T47D (cell line): ENCODE measurements around the gene GCN1.

Experiments
- DNase-seq, 2 experiments: peaks; one replicate each; pipeline versions ENCODE4 v3.0.0 to v3.0.0-alpha.2; 2011 to 2012; ENCODE audit warnings: low read depth in 1 of 2, low spot score in 1 of 2
- JUND ChIP-seq: IDR thresholded peaks from 2 replicates; pipeline ENCODE4 v1.6.1; 2012; ENCODE audit warnings: low read depth
- in situ Hi-C: cut with HindIII; loops from 2 replicates; pipeline ENCODE4 v1.10.0; 2016; ENCODE audit warnings: low sequenced_read_pairs, low pct_unique_long_range_greater_than_20kb

Gene GCN1

DNA sequence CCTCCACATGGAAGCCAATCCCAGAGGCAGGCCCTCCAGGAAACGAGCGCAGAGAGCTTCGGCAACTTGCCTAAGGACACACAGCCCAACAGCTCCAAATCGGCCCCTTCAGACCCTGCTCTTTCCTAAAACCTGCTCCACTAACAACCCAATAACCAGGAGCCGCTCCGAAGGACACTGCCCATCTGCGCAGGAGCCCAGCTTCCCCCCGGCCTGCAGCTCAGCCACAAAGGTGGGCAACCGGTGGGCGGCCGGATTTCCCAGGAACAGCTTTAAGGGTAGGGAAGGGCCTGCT, 91.5 kb downstream of the GCN1 start:
- no peak for TF ChIP-seq JUND
- DNase-seq, result no peak
- in situ Hi-C loops, result no loop called here

DNA sequence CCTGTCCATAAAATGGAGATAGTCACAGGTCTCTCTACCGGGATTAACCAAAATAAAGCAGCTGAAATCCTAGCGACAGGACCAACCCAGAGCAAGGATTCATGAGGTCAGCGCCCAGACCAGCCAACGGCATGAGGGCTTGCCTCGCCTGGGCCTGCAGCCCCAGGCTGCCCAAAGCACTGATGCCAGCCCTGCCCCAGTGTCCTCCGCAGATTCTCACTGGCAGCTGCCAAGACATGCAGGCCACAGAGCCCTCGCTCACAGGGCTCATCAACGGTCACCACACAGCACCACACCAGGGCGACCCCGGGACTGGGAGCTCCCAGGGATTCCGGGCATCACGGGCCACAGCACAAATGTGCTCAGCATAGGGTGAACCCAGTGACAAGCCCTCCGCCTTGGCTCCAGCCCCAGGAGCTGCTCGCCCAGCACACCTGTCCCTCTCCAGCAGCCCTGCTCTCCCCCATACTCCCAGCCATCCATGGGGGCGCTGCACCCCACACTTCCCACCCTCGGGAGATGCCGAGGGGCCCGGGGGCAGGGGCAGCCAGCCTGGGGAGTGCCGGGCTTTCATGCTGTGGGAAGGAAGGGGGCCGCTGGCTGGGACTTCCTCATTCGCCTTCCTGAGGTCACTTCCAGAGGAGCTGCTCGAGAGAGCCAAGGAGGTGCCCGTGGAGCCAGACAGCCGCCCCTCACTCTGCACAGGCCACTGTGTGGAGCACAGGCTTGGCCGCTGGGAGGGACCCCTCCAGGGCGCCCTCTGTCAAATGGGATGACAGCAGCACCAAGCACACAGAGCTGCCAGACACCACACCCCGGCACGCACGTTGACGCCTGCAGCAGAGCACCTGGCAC, 92.1 kb downstream of the GCN1 start:
- no peak for TF ChIP-seq JUND
- no peak for DNase-seq
- in situ Hi-C loops, result no loop called here

DNA sequence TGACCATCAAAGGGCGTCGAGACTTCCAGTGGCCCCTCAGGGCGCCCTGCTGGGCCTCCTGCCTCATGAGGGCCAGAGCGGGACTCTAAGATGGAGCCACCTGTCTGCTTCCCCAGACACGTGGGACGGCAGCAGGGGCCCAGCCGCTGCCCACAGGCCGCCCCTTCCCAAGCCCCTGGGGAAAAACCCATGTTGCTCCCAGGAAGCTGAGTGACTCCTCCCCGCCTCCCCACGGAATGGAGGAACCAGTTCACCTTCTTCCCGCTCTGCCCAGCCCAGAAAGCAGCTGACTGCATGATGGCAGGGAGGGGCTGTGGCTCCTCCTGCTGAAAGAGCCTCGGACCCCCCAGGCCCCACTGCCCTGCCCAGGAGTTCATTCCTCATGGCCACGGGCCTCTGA, 92.9 kb downstream of the GCN1 start:
- no peak for TF ChIP-seq JUND
- peak in 1 of 2 experiments; percentile 71 for DNase-seq

DNA sequence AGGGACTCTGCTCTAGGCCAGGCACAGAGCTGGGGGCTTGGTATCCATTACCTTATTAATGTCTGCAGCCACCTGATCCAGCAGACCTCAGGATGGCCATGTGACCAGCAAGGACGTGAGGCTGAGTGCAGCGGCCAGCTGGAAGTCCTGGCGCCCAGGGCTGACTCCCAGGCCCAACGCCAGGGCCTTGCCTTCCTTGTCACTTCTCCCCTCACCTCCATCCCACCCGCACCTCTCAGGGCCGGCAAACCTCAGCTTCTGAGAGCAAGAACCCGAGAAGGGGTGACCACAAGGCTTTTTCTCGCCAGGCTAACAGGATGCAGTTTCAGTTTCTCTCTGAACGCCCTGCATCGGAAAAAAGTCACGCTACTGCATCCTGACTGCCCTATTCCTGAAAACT, 93.3 kb downstream of the GCN1 start:
- no peak for DNase-seq

More for the DNA sequence above, 92.9 kb downstream of the GCN1 start:
- in situ Hi-C loops, result no loop called here

DNA sequence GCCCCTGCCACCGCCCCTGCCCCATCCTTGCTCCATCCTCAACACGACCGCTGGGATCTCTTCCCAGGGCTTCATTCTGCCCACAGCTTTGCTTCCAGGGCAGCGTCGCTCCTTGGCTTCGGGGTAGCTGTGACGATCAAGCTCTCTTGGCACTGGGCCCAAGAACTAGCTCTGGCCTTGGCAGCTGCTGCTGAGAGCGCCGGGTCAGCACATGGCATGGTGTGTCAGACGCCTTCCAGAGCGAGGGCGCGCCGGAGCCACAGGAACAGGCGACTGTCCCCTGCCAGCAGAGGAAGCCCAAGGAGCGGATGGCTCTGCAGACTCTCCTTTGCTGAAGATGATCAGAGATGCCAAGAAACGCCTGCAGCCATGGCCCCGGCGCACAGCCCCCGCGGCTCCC, 93.9 kb downstream of the GCN1 start:
- DNase-seq, result no peak
- TF ChIP-seq JUND, result no peak
- in situ Hi-C loops, result no loop called here

More for the DNA sequence above, 93.3 kb downstream of the GCN1 start:
- in situ Hi-C loops, result no loop called here
- TF ChIP-seq JUND, result no peak

DNA sequence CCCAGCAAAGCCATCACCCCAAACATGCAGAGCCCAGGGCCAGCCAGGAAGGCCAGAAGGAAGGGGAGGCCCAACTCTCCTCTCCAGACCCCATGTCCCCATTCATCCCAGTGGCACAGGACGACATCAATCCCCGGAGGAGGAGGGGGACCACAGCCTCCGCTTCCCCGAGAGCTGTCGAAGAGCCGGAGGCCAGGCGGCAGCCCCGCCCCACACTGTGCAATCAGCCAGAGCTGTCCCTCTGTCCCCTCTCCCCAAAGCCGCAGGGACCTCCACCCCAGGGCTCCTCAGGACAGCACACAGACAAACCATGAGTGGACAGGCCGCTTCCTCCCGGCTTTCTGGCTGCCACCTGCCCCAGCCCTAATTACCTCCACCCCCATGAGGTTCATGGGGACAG, 94.8 kb downstream of the GCN1 start:
- TF ChIP-seq JUND, result no peak
- DNase-seq, result no peak
- in situ Hi-C loops, result no loop called here

DNA sequence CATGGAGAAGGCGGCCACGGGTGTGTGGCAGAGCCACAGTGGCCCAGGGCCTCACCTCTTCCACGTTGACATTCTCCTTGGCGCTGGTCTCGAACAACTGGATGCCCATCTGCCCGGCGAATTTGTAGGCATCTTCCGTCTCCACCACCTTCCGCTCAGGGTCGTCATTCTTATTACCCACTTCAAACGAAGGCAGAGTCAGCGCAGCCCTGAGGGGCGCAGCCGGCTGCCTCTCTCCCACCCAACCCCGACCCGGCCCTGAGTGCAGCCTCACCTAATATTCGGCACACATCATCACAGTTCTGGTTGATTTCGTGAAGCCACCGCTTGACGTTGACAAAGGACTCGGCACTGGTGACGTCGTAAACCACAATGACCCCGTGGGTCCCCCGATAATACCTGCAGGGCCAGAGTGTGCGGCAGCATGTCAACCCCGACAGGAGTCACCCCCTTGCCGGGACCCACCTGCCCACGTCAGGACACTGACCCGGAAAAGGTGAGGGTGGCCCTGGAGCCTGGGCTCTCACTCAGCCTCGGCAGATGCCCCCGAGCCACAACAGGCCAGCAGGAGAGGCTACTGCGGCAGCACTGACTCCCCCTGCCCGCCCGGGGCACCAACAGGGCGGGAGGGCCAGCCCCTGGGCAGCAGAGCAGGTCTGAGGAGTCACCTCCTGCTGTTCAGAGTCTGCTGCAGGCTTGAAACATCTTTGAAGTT, 95.6 kb downstream of the GCN1 start:
- in situ Hi-C loops, result no loop called here
- TF ChIP-seq JUND, result no peak
- DNase-seq, result no peak

DNA sequence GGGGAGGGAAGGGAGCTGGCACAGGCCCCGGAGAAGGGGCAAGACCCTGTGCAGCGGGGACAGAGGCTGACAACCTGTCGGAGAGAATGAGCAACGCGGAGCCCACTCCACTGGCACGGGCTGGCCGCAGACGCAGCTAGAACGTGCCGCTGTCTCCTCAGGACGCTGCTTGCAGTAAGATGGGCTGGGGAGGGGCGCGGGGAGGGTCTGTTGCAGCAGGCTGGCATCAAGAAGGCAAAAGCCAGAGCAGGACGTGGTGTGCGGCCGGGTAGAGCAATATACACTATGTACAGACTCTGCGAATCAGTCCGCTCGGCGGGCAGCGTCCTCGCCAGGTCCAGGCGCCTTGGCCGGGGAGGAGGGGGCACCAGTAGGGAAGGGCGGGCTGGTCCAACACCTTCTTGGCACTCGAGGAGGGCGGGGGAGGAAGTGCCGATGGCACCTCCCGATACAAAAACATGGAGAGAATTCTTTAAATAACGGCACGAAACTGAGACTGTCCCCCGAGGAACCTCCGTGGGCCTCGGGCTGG, 97.8 kb downstream of the GCN1 start:
- DNase-seq, result no peak
- TF ChIP-seq JUND, result no peak
- in situ Hi-C loops, result no loop called here

DNA sequence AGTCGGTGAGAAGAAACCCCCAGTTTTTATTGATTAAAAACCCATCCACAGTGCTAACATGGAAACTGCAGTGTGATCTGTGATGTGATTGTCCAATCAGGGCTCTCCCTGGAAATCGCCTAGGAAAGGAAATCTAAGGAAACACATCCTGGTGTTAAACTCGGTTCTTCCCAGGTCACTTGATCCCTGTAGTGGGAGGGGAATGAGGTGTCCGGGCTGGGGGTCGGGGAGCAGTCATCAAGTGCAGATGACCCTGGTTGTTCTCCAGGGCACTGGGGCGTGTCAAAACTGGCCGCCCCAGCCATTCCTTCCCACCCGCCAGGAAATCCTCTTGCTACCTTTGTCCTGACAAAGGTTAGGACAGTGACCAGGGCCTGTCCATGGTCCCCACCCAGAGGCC, 98.8 kb downstream of the GCN1 start:
- no peak for TF ChIP-seq JUND
- in situ Hi-C loops, result no loop called here
- no peak for DNase-seq

DNA sequence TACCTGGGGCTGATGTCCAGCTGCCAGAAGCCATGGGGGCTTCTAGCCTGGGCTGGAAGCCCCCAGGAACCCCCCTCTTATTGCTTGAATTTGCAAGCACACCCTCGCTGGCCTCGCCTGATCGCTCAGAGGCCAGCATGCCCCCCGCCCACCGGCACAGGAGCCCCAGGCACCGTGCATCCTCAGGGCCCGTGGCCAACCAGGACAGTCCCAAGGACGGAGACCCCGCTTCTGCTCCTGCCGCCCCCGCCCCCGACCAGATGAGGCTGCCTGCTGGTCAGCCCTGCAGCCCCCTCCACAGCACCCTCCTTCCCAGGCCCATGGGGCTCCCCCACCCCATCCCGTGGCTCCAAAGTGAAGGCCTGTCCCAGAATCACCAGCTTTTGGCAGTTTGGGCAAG, 99.2 kb downstream of the GCN1 start:
- in situ Hi-C loops, result no loop called here
- no peak for DNase-seq
- TF ChIP-seq JUND, result no peak

DNA sequence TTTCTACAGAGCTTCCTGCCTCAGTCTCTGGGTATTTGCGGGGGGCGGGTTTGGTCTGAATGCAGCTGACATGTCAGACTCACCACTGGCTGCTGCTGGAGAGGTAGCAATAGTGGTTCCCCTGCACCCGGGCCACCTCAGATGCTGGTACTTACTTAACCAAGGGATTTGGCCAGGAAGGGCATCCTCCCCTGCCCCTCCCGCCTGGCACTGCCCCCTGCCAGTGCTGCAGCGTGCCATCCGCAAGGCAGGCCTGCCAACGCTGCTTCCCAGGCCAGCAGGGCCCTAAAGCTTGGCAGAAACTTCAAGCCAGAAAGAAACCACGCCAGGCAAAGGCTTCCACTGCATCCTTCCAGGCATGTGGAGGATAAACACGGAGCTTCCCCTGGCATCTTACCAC, 100.0 kb downstream of the GCN1 start:
- in situ Hi-C loops, result no loop called here
- DNase-seq, result no peak
- no peak for TF ChIP-seq JUND

DNA sequence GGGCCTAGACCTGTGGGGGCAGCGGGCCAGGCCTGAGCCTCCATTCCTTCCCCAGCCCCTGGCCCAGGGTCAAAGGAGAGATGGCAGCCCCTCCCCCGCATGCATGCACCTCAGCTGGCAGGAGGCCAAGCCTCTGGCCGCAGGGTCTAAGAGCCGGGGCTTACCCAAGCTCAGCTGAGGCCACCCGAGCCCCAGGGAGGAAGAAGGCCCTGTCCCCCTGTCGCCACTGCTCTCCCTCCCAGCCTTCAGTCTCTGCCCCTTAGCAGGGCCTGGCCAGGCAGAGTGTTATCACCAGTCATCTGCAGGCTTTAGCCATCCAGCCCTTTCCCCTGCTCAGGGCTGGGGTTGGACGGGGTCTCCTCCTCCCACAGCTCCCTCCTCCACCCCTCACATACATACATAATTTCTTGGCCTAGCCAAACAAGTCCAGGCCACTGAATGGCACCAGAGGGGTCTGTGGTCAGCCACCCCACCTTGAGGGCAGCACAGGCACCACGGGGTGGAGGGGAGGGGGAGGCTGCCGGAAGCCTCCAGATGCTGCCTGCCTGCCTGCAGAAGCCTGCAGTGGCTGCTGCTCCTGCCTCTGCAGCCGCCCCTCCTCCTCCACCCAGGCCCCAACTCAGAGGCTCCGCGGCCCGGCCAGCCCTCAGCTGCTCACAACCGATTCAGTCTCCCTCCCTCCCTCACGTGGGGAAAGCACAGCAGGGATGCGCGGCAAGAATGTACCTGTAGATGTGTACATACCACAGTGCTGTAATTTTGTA, 100.7 kb downstream of the GCN1 start:
- no peak for TF ChIP-seq JUND
- in situ Hi-C loops, result no loop called here
- no peak for DNase-seq

DNA sequence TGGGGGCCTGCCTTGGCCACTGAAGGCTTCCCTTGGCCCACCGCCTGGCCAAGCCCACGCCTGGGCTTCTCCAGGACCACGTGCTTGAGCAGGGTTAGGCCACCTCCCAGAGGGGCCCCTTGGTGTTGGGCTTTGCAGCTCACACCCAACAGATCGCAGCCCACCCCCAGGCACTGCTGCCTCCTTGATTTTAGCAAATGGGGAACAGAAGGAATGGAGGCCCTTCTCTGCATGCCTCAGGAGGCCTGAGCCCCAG, 101.3 kb downstream of the GCN1 start:
- in situ Hi-C loops, result no loop called here
- no peak for TF ChIP-seq JUND
- DNase-seq, result no peak
